Hepatocyte (in vitro differentiated cells): ENCODE measurements around the gene ZMYND12. TPM values are rescaled to one million over a fixed set of nuclear protein-coding genes. Genes with fewer than 3 reads are reported as not detected.

Source experiments
- DNase-seq: peaks from one replicate; pipeline ENCODE4 v3.0.0-alpha.2; 2016; ENCODE audit warnings: low spot score
- H2AFZ ChIP-seq: fragments of 200-600 bp; sonication (generic); 2 replicates; pipeline ENCODE4 v1.6.0; 2016; ENCODE audit warnings: antibody characterized with exemption, mild to moderate bottlenecking
- H3K27ac ChIP-seq: fragments of 200-600 bp; sonication (generic); 2 replicates; pipeline ENCODE4 v1.5.1; 2016; ENCODE audit warnings: mild to moderate bottlenecking
- H3K27me3 ChIP-seq: fragments of 200-600 bp; sonication (generic); 2 replicates; pipeline ENCODE4 v1.6.1; 2016
- H3K36me3 ChIP-seq: fragments of 200-600 bp; sonication (generic); replicated peaks from 2 replicates; pipeline ENCODE4 v1.5.1; 2016; ENCODE audit warnings: low read depth; ENCODE audit not compliant: insufficient read depth
- H3K4me1 ChIP-seq: fragments of 200-600 bp; sonication (generic); 2 replicates; pipeline ENCODE4 v1.5.1; 2016; ENCODE audit warnings: mild to moderate bottlenecking, moderate library complexity; ENCODE audit not compliant: insufficient read depth
- H3K4me2 ChIP-seq: fragments of 200-600 bp; sonication (generic); 2 replicates; pipeline ENCODE4 v1.6.0; 2016
- H3K4me3 ChIP-seq: fragments of 200-600 bp; sonication (generic); 2 replicates; pipeline ENCODE4 v1.5.1; 2016; ENCODE audit warnings: mild to moderate bottlenecking
- H3K79me2 ChIP-seq: fragments of 200-600 bp; sonication (generic); 2 replicates; pipeline ENCODE4 v1.6.0; 2017; ENCODE audit warnings: mild to moderate bottlenecking
- H3K9me2 ChIP-seq: fragments of 200-600 bp; sonication (generic); replicated peaks from 2 replicates; pipeline ENCODE4 v1.6.0; 2017; ENCODE audit warnings: mild to moderate bottlenecking; ENCODE audit not compliant: insufficient read depth
- H3K9me3 ChIP-seq: fragments of 200-600 bp; sonication (generic); 2 replicates; pipeline ENCODE4 v1.5.1; 2016; ENCODE audit warnings: low read depth, mild to moderate bottlenecking
- H4K20me1 ChIP-seq: fragments of 200-600 bp; sonication (generic); 2 replicates; pipeline ENCODE4 v1.6.0; 2016; ENCODE audit warnings: mild to moderate bottlenecking; ENCODE audit not compliant: insufficient read depth, poor library complexity, severe bottlenecking
- CTCF ChIP-seq: fragments of 200-600 bp; sonication (generic); IDR thresholded peaks from 2 replicates; pipeline ENCODE4 v1.5.1; 2016; ENCODE audit warnings: antibody characterized with exemption, mild to moderate bottlenecking; ENCODE audit not compliant: poor library complexity
- EZH2 ChIP-seq: fragments of 200-600 bp; sonication (generic); IDR thresholded peaks from 2 replicates; pipeline ENCODE4 v1.6.1; 2016; ENCODE audit warnings: antibody characterized with exemption, mild to moderate bottlenecking, borderline replicate concordance
- EZH2phosphoT487 ChIP-seq: fragments of 200-600 bp; sonication (generic); IDR thresholded peaks from one replicate; pipeline ENCODE4 v1.6.1; 2018; ENCODE audit warnings: antibody characterized with exemption, mild to moderate bottlenecking, low read depth, moderate library complexity; ENCODE audit not compliant: unreplicated experiment, severe bottlenecking
- WGBS: methylation state at CpG from one replicate; pipeline ENCODE4 v1.1.6; 2016; ENCODE audit warnings: low lambda C conversion rate; ENCODE audit errors: missing lambda C conversion rate; 5-methylcytosine and 5-hydroxymethylcytosine counted together
- polyA plus RNA-seq: library from polyadenylated mRNA; unstranded; fragments of >200 nt; fragmentation: Nextera tagmentation; extraction: Ambion mirVana; gene quantifications from 2 replicates; pipeline ENCODE4 v1.2.1, GENCODE V29; 2016
- small RNA-seq: library from RNA; depleted of rRNA; stranded (forward); fragments of <200 nt; gene quantifications from one replicate; pipeline ENCODE3, GENCODE V24; 2014
- total RNA-seq: library from RNA; depleted of rRNA; stranded (reverse); fragments of >200 nt; gene quantifications from 2 replicates; pipeline ENCODE4 v1.2.3, GENCODE V29; 2014

ZMYND12 gene
- total and polyA plus RNA-seq, 2 experiments from 2014 or later, result 0.57 to 0.87 TPM

GRCh38 chr1:42385283-42385682, 70.5 kb downstream of the ZMYND12 start:
- 17% methylated on average over 1 of the region's 1 CpG for WGBS
- TF ChIP-seq CTCF (no peak), EZH2phosphoT487 (no peak), EZH2 (no peak)
- no peaks in the 10 kb centered on the region for H3K4me1 ChIP-seq
- no peaks in the 10 kb centered on the region for H3K36me3 ChIP-seq
- H3K9me2 ChIP-seq, result no peaks in the 10 kb centered on the region
- H2AFZ ChIP-seq, result no peak overlapping the region
- no peak overlapping the region for H3K4me2 ChIP-seq
- no peak overlapping the region for H3K4me3 ChIP-seq
- H4K20me1 ChIP-seq, result no peaks in the 10 kb centered on the region
- peaks cover 22% of the 10 kb centered on the region for H3K27me3 ChIP-seq
- no peaks in the 10 kb centered on the region for H3K79me2 ChIP-seq
- H3K9me3 ChIP-seq, result no peaks in the 10 kb centered on the region
- no peak overlapping the region for H3K27ac ChIP-seq
- no peak for DNase-seq

GRCh38 chr1:42381280-42381673, 74.5 kb downstream of the ZMYND12 start:
- no peak for DNase-seq
- TF ChIP-seq EZH2phosphoT487 (no peak), CTCF (no peak), EZH2 (peak; percentile 30)
- Histone ChIP-seq H2AFZ (peak overlapping the region; percentile 71), H3K79me2 (no peaks in the 10 kb centered on the region), H3K4me2 (peak overlapping the region; percentile 97), H3K36me3 (no peaks in the 10 kb centered on the region), H3K4me3 (peak overlapping the region; percentile 77), H3K27me3 (peaks cover 43% of the 10 kb centered on the region), H3K9me2 (no peaks in the 10 kb centered on the region), H4K20me1 (no peaks in the 10 kb centered on the region), H3K9me3 (no peaks in the 10 kb centered on the region), H3K27ac (no peak overlapping the region), H3K4me1 (peaks cover 4% of the 10 kb centered on the region)
- 21% methylated on average over 8 of the region's 8 CpGs for WGBS

- no peaks in the 10 kb centered on the region for H3K79me2 ChIP-seq
- peaks cover 4% of the 10 kb centered on the region for H3K4me1 ChIP-seq
- no peaks in the 10 kb centered on the region for H3K9me3 ChIP-seq
- no peak within 1 kb of the TSS for H3K27ac ChIP-seq
- H3K36me3 ChIP-seq, result no peaks in the 10 kb centered on the region
- WGBS, result 1% methylated on average over 49 of the region's 101 CpGs
- TF ChIP-seq CTCF (no peak), EZH2phosphoT487 (no peak), EZH2 (no peak)
- no peaks in the 10 kb centered on the region for H4K20me1 ChIP-seq
- peak within 1 kb of the TSS; percentile 97 for H3K4me2 ChIP-seq
- DNase-seq, result peak; percentile 73
- H3K4me3 ChIP-seq, result peak within 1 kb of the TSS; percentile 77
- H3K27me3 ChIP-seq, result peaks cover 43% of the 10 kb centered on the region
- H3K9me2 ChIP-seq, result no peaks in the 10 kb centered on the region
- peak within 1 kb of the TSS; percentile 76 for H2AFZ ChIP-seq
These were observed 75.1 kb downstream of the ZMYND12 start, which contains the start of gene RIMKLA for GRCh38 chr1:42380586-42381279. Gene RIMKLA, plus strand, starts transcription at chr1:42380792. Its CDS starts 143 bp downstream, at chr1:42380935.

Small RNA genes lying within 50 kb of the gene (small RNA-seq; reads per million reads assigned to genes)
- not detected for gene TMSB4XP1

Other genes starting within 250 kb of the ZMYND12 start
- gene FOXJ3, start 120.8 kb downstream of the ZMYND12 start, total RNA-seq, result 39.0 and 47.9 TPM in 2 replicates
- gene FOXJ3, start 120.8 kb downstream of the ZMYND12 start, polyA plus RNA-seq, result 17.6 and 19.0 TPM in 2 replicates
- gene RIMKLA, start 75.2 kb downstream of the ZMYND12 start, total RNA-seq, result 1.1 and 1.4 TPM in 2 replicates
- 0.66 and 2.3 TPM in 2 replicates for gene RIMKLA, start 75.2 kb downstream of the ZMYND12 start, polyA plus RNA-seq
- 79.0 and 86.3 TPM in 2 replicates for gene PPCS, start 521 bp upstream of the ZMYND12 start, total RNA-seq
- gene PPCS, start 521 bp upstream of the ZMYND12 start, polyA plus RNA-seq, result 90.1 and 98.6 TPM in 2 replicates
- gene CCDC30, start 7.3 kb upstream of the ZMYND12 start, total RNA-seq, result 1.8 and 12.9 TPM in 2 replicates
- 1.9 and 2.6 TPM in 2 replicates for gene CCDC30, start 7.3 kb upstream of the ZMYND12 start, polyA plus RNA-seq
- gene PPIH, start 202.4 kb upstream of the ZMYND12 start, total RNA-seq, result 35.6 and 36.4 TPM in 2 replicates
- 26.1 and 30.7 TPM in 2 replicates for gene PPIH, start 202.4 kb upstream of the ZMYND12 start, polyA plus RNA-seq
- 418 and 428 TPM in 2 replicates for gene YBX1, start 226.4 kb upstream of the ZMYND12 start, total RNA-seq
- 177 and 183 TPM in 2 replicates for gene YBX1, start 226.4 kb upstream of the ZMYND12 start, polyA plus RNA-seq